ENCODE results near the gene SYNJ2BP. TPM values are rescaled to one million over a fixed set of nuclear protein-coding genes. Genes with fewer than 3 reads are reported as not detected.

The SYNJ2BP gene
- total RNA-seq, 1 donor from 2014 or later = 67.6 TPM

- no peak overlapping the region for H3K27ac ChIP-seq (replicated peaks)
- no peak for DNase-seq
- peaks cover 15% of the 10 kb centered on the region for H3K4me1 ChIP-seq
- intact Hi-C loops (cut with micrococcal nuclease) = no loop called here
- no peak overlapping the region for H3K4me3 ChIP-seq
- no peaks in the 10 kb centered on the region for H3K27me3 ChIP-seq (ENCODE audit: low read depth)
- H3K36me3 ChIP-seq = peaks cover 16% of the 10 kb centered on the region
- no peak for TF ChIP-seq CTCF (IDR thresholded peaks at IDR 0.05; ENCODE audit: borderline replicate concordance)
- no peaks in the 10 kb centered on the region for H3K9me3 ChIP-seq (replicated peaks)
Observed at GRCh38 chr14:70398706-70399431, 18.0 kb downstream of the SYNJ2BP start.

GRCh38 chr14:70398280-70398679, 18.6 kb downstream of the SYNJ2BP start:
- DNase-seq = no peak
- H3K27me3 ChIP-seq (ENCODE audit: low read depth) = no peaks in the 10 kb centered on the region
- no peak overlapping the region for H3K4me3 ChIP-seq
- peaks cover 11% of the 10 kb centered on the region for H3K4me1 ChIP-seq
- intact Hi-C loops (cut with micrococcal nuclease) = no loop called here
- no peak for TF ChIP-seq CTCF (IDR thresholded peaks at IDR 0.05; ENCODE audit: borderline replicate concordance)
- peaks cover 16% of the 10 kb centered on the region for H3K36me3 ChIP-seq
- no peak overlapping the region for H3K27ac ChIP-seq (replicated peaks)
- H3K9me3 ChIP-seq (replicated peaks) = no peaks in the 10 kb centered on the region

GRCh38 chr14:70397746-70398145, 19.1 kb downstream of the SYNJ2BP start:
- H3K36me3 ChIP-seq = peaks cover 16% of the 10 kb centered on the region
- TF ChIP-seq CTCF (IDR thresholded peaks at IDR 0.05; ENCODE audit: borderline replicate concordance) = no peak
- intact Hi-C loops (cut with micrococcal nuclease) = no loop called here
- no peak for DNase-seq
- peaks cover 5% of the 10 kb centered on the region for H3K4me1 ChIP-seq
- no peaks in the 10 kb centered on the region for H3K27me3 ChIP-seq (ENCODE audit: low read depth)
- H3K27ac ChIP-seq (replicated peaks) = no peak overlapping the region
- H3K4me3 ChIP-seq = no peak overlapping the region
- H3K9me3 ChIP-seq (replicated peaks) = no peaks in the 10 kb centered on the region

- no peak for DNase-seq
- no peak overlapping the region for H3K4me3 ChIP-seq
Observed at GRCh38 chr14:70394674-70395306, 22.1 kb downstream of the SYNJ2BP start.

GRCh38 chr14:70392676-70393075, 24.2 kb downstream of the SYNJ2BP start:
- H3K9me3 ChIP-seq (replicated peaks) = no peaks in the 10 kb centered on the region
- no peak for TF ChIP-seq CTCF (IDR thresholded peaks at IDR 0.05; ENCODE audit: borderline replicate concordance)
- DNase-seq = no peak
- no peaks in the 10 kb centered on the region for H3K27me3 ChIP-seq (ENCODE audit: low read depth)
- peaks cover 15% of the 10 kb centered on the region for H3K36me3 ChIP-seq
- no peak overlapping the region for H3K4me3 ChIP-seq
- intact Hi-C loops (cut with micrococcal nuclease) = no loop called here
- H3K4me1 ChIP-seq = no peaks in the 10 kb centered on the region
- H3K27ac ChIP-seq (replicated peaks) = no peak overlapping the region

More at GRCh38 chr14:70394674-70395306, 22.1 kb downstream of the SYNJ2BP start:
- TF ChIP-seq CTCF (IDR thresholded peaks at IDR 0.05; ENCODE audit: borderline replicate concordance) = no peak
- H3K36me3 ChIP-seq = peaks cover 15% of the 10 kb centered on the region
- no peak overlapping the region for H3K27ac ChIP-seq (replicated peaks)
- intact Hi-C loops (cut with micrococcal nuclease) = no loop called here
- no peaks in the 10 kb centered on the region for H3K9me3 ChIP-seq (replicated peaks)
- H3K4me1 ChIP-seq = no peaks in the 10 kb centered on the region
- H3K27me3 ChIP-seq (ENCODE audit: low read depth) = no peaks in the 10 kb centered on the region

All from left ventricle myocardium inferior (tissue), 1 donor.